ENCODE measurements around the gene KIF18A. TPM values are rescaled to one million over a fixed set of nuclear protein-coding genes. Genes with fewer than 3 reads are reported as not detected.

The KIF18A gene
- total RNA-seq, 2 donors from 2014 or later = 4.1 to 10.2 TPM

GRCh38 chr11:28133146-28133545 lies 25.2 kb upstream of the KIF18A start:
- H3K9ac ChIP-seq (ENCODE audit: low read depth in 2 of 2, low read length in 2 of 2) = no peak overlapping the region
- no peaks in the 10 kb centered on the region for H3K9me3 ChIP-seq
- no peaks in the 10 kb centered on the region for H3K27me3 ChIP-seq
- H3K4me3 ChIP-seq = no peak overlapping the region
- intact Hi-C loops (cut with DNase I) = no loop called here
- H3K36me3 ChIP-seq = no peaks in the 10 kb centered on the region
- no peak for TF ChIP-seq CTCF (IDR thresholded peaks at IDR 0.05)
- DNase-seq = no peak
- no peak overlapping the region for H3K27ac ChIP-seq
- H3K4me1 ChIP-seq = no peaks in the 10 kb centered on the region

DNA sequence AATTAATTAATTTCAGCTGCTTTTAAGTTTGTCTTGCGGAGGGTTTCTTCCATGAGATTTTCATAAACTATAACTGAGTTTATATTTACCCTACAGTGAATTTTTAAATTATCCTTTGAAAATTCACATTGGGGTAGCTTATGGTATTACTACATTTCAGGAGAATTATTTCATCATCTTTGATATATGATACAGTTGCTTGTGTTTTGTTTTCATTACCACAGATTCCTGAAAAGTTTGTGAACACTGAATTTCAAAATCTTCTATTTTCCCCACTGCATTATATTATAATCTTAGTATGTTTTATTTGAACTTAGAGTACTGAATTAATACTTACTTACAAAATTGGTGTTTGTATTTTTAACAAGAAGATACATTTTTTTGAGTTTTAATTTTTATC lies 24.6 kb upstream of the KIF18A start:
- H3K36me3 ChIP-seq = no peaks in the 10 kb centered on the region
- no peak for TF ChIP-seq CTCF (IDR thresholded peaks at IDR 0.05)

DNA sequence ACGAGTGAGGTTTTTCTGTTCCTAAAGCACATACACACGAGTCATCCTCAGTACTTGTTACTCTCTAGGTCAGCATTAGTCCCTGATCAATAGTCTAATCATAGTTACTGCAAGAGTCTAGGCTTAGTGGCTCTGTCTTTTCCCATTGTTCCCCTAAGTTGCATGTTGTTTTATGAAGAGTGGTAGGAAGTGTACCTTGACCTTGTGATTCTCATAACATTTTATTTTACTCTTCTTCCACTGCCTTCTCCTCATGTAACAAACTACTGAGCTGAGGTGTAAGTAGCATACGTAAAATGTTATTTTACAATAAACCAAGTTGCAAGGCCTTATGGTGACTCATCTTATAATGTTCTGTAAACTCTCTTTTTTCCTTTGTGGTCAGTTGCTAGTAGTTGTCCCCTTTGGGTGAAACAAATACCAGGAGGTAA lies 15.2 kb upstream of the KIF18A start:
- DNase-seq = no peak
- Histone ChIP-seq H3K4me1 (no peaks in the 10 kb centered on the region), H3K9me3 (no peaks in the 10 kb centered on the region), H3K36me3 (no peaks in the 10 kb centered on the region), H3K27me3 (no peaks in the 10 kb centered on the region), H3K27ac (no peak overlapping the region), H3K4me3 (no peak overlapping the region), H3K9ac (ENCODE audit: low read depth in 2 of 2, low read length in 2 of 2) (no peak overlapping the region)
- no peak for TF ChIP-seq CTCF (IDR thresholded peaks at IDR 0.05)
- intact Hi-C loops (cut with DNase I) = no loop called here

More for the DNA sequence above, 24.6 kb upstream of the KIF18A start:
- no peaks in the 10 kb centered on the region for H3K4me1 ChIP-seq
- no peak overlapping the region for H3K4me3 ChIP-seq
- H3K27ac ChIP-seq = no peak overlapping the region
- intact Hi-C loops (cut with DNase I) = no loop called here
- no peak for DNase-seq
- no peaks in the 10 kb centered on the region for H3K27me3 ChIP-seq
- no peaks in the 10 kb centered on the region for H3K9me3 ChIP-seq
- no peak overlapping the region for H3K9ac ChIP-seq (ENCODE audit: low read depth in 2 of 2, low read length in 2 of 2)

GRCh38 chr11:28117712-28118111 lies 9.8 kb upstream of the KIF18A start:
- Histone ChIP-seq H3K27me3 (no peaks in the 10 kb centered on the region), H3K4me3 (no peak overlapping the region), H3K9me3 (no peaks in the 10 kb centered on the region), H3K9ac (ENCODE audit: low read depth in 2 of 2, low read length in 2 of 2) (no peak overlapping the region), H3K36me3 (no peaks in the 10 kb centered on the region), H3K27ac (no peak overlapping the region), H3K4me1 (no peaks in the 10 kb centered on the region)
- DNase-seq = no peak
- intact Hi-C loops (cut with DNase I) = no loop called here
- no peak for TF ChIP-seq CTCF (IDR thresholded peaks at IDR 0.05)

- no peak for TF ChIP-seq CTCF (IDR thresholded peaks at IDR 0.05)
- Histone ChIP-seq H3K36me3 (no peaks in the 10 kb centered on the region), H3K9ac (ENCODE audit: low read depth in 2 of 2, low read length in 2 of 2) (no peak overlapping the region), H3K9me3 (no peaks in the 10 kb centered on the region), H3K4me1 (no peaks in the 10 kb centered on the region), H3K27me3 (no peaks in the 10 kb centered on the region), H3K4me3 (no peak overlapping the region), H3K27ac (no peak overlapping the region)
- intact Hi-C loops (cut with DNase I) = no loop called here
- DNase-seq = no peak
Observed at GRCh38 chr11:28114731-28115130, 6.8 kb upstream of the KIF18A start.

DNA sequence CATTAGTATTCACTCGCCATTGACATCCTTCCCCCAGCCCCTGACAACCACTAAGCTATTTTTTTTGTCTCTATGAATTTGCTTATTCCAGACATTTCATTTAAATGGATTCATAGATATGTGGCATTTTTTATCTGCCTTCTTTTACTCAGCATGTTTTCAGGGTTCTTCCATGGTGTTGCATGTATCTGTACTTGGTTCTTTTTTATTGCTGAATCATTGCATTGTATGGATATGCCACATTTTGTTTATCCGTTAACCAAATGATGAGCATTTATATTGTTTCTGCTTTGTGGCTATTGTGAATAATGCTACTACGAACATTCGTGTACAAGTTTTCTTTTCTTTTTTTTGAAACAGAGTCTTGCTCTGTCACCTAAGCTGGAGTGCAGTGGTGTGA lies 6.2 kb upstream of the KIF18A start:
- H3K36me3 ChIP-seq = no peaks in the 10 kb centered on the region
- TF ChIP-seq CTCF (IDR thresholded peaks at IDR 0.05) = no peak
- no peak overlapping the region for H3K27ac ChIP-seq
- intact Hi-C loops (cut with DNase I) = no loop called here
- no peaks in the 10 kb centered on the region for H3K9me3 ChIP-seq
- H3K4me3 ChIP-seq = no peak overlapping the region
- no peak for DNase-seq
- H3K9ac ChIP-seq (ENCODE audit: low read depth in 2 of 2, low read length in 2 of 2) = no peak overlapping the region
- H3K4me1 ChIP-seq = no peaks in the 10 kb centered on the region
- no peaks in the 10 kb centered on the region for H3K27me3 ChIP-seq
